HG03103 (cell line): ENCODE results near the gene FGL2.
"Not testable (repeated sequence)": the region's sequence is repeated elsewhere in the genome, so short reads cannot be mapped to it uniquely, and the experiment has no call there.

Experiments
- ATAC-seq: cut with Tn5 transposase; IDR thresholded peaks from one replicate; pipeline ENCODE4 v1.9.1; 2021; ENCODE audit warnings: low read depth; ENCODE audit not compliant: unreplicated experiment

FGL2 gene

GRCh38 chr7:77216181-77216845, 16.7 kb upstream of the FGL2 start:
- ATAC-seq: no peak

- ATAC-seq: no peak
Measured at GRCh38 chr7:77209479-77210139, 10.0 kb upstream of the FGL2 start.

GRCh38 chr7:77208416-77208815, 8.8 kb upstream of the FGL2 start:
- ATAC-seq: no peak

- ATAC-seq: no peak
Measured at GRCh38 chr7:77205706-77206105, 6.1 kb upstream of the FGL2 start.

- peak; percentile 85 for ATAC-seq
Measured at GRCh38 chr7:77202481-77202976, 2.9 kb upstream of the FGL2 start.

- no peak for ATAC-seq
Measured at GRCh38 chr7:77200542-77200941, 923 bp upstream of the FGL2 start.

- ATAC-seq: no peak
Measured at GRCh38 chr7:77197141-77197540, 2.5 kb downstream of the FGL2 start.

- no peak for ATAC-seq
Measured at GRCh38 chr7:77188731-77189437, 10.7 kb downstream of the FGL2 start.

GRCh38 chr7:77185866-77186265, 13.8 kb downstream of the FGL2 start:
- ATAC-seq: no peak

- no peak for ATAC-seq
Measured at GRCh38 chr7:77184990-77185389, 14.6 kb downstream of the FGL2 start.

- no peak for ATAC-seq
Measured at GRCh38 chr7:77184463-77184862, 15.2 kb downstream of the FGL2 start.

- no peak for ATAC-seq
Measured at GRCh38 chr7:77182261-77182660, 17.4 kb downstream of the FGL2 start.

- no peak for ATAC-seq
Measured at GRCh38 chr7:77181734-77182133, 17.9 kb downstream of the FGL2 start.

GRCh38 chr7:77181015-77181595, 18.5 kb downstream of the FGL2 start:
- ATAC-seq: no peak

GRCh38 chr7:77178024-77178423, 21.6 kb downstream of the FGL2 start:
- not testable (repeated sequence) for ATAC-seq

- not testable (repeated sequence) for ATAC-seq
Measured at GRCh38 chr7:77177321-77177904, 22.2 kb downstream of the FGL2 start.

- ATAC-seq: not testable (repeated sequence)
Measured at GRCh38 chr7:77175274-77175800, 24.3 kb downstream of the FGL2 start.

GRCh38 chr7:77174418-77174817, 25.2 kb downstream of the FGL2 start:
- not testable (repeated sequence) for ATAC-seq

GRCh38 chr7:77172437-77173172, 27.0 kb downstream of the FGL2 start:
- not testable (repeated sequence) for ATAC-seq

GRCh38 chr7:77171073-77171472, 28.5 kb downstream of the FGL2 start:
- not testable (repeated sequence) for ATAC-seq
